OCI-LY7 (cell line): ENCODE results near the gene EML6. TPM values are rescaled to one million over a fixed set of nuclear protein-coding genes. Genes with fewer than 3 reads are reported as not detected.

ENCODE experiments used
- BruUV-seq: library from RNA; stranded (reverse); fragments of 400-500 nt; replicated peaks from 2 replicates; lab custom pipeline; 2021; lab: Mats Ljungman, UMichigan
- CTCF ChIA-PET: fragments of 300-600 bp; sonication (Branson Sonifier 250); formaldehyde crosslinking; loops from one replicate; lab custom pipeline; 2022; ENCODE audit warnings: antibody characterized with exemption; ENCODE audit not compliant: unreplicated experiment; lab: Charles Lee
- POLR2A ChIA-PET: fragments of 300-600 bp; sonication (Branson Sonifier 250); formaldehyde crosslinking; loops from one replicate; lab custom pipeline; 2022; ENCODE audit warnings: antibody characterized with exemption; lab: Charles Lee
- DNase-seq: peaks from one replicate; pipeline ENCODE4 v3.0.0-alpha.2; 2015; ENCODE audit warnings: low spot score
- H2AFZ ChIP-seq: fragments of 200-600 bp; sonication (generic), shearing (Covaris generic); 2 replicates; pipeline ENCODE4 v1.6.1; 2014; ENCODE audit warnings: mild to moderate bottlenecking, antibody characterized with exemption, low read length, moderate library complexity
- H3K27ac ChIP-seq: fragments of 200-600 bp; sonication (generic); 2 replicates; pipeline ENCODE4 v1.5.1; 2014; ENCODE audit warnings: mixed run types, low read depth, mild to moderate bottlenecking, moderate library complexity, low read length, inconsistent platforms; ENCODE audit not compliant: poor library complexity, severe bottlenecking
- H3K36me3 ChIP-seq: fragments of 200-600 bp; sonication (generic); 2 replicates; pipeline ENCODE4 v1.6.1; 2014; ENCODE audit warnings: mild to moderate bottlenecking, antibody characterized with exemption, low read length, moderate library complexity, mixed read lengths; ENCODE audit not compliant: insufficient read depth
- H3K4me1 ChIP-seq: fragments of 200-600 bp; sonication (generic); 2 replicates; pipeline ENCODE4 v1.5.1; 2014; ENCODE audit warnings: mild to moderate bottlenecking, low read length; ENCODE audit not compliant: insufficient read depth, poor library complexity, severe bottlenecking
- H3K4me2 ChIP-seq: fragments of 200-600 bp; sonication (generic); 2 replicates; pipeline ENCODE4 v1.6.1; 2014; ENCODE audit warnings: mild to moderate bottlenecking, low read length
- H3K4me3 ChIP-seq: fragments of 200-600 bp; sonication (generic); 2 replicates; pipeline ENCODE4 v1.5.1; 2014; ENCODE audit warnings: mild to moderate bottlenecking, low read depth, low read length; ENCODE audit not compliant: poor library complexity, severe bottlenecking
- H3K79me2 ChIP-seq: fragments of 200-600 bp; sonication (generic); 2 replicates; pipeline ENCODE4 v1.6.1; 2016; ENCODE audit warnings: low read depth, mild to moderate bottlenecking, low read length, moderate library complexity, mixed read lengths; ENCODE audit not compliant: insufficient read depth
- H3K9me2 ChIP-seq: fragments of 200-600 bp; sonication (generic); 2 replicates; pipeline ENCODE4 v1.6.1; 2016; ENCODE audit warnings: mild to moderate bottlenecking, low read length, mixed read lengths; ENCODE audit not compliant: insufficient read depth
- H3K9me3 ChIP-seq: fragments of 200-600 bp; sonication (generic); 2 replicates; pipeline ENCODE4 v1.6.1; 2014; ENCODE audit warnings: mild to moderate bottlenecking, mixed run types, low read length, mixed read lengths
- H4K20me1 ChIP-seq: fragments of 200-600 bp; sonication (generic); 2 replicates; pipeline ENCODE4 v1.6.1; 2014; ENCODE audit warnings: mild to moderate bottlenecking, antibody characterized with exemption, low read length, moderate library complexity, mixed read lengths; ENCODE audit not compliant: insufficient read depth
- CTCF ChIP-seq: fragments of 200-600 bp; sonication (generic); conservative IDR thresholded peaks from 2 replicates; pipeline ENCODE4 v1.5.1; 2014; ENCODE audit warnings: mild to moderate bottlenecking, antibody characterized with exemption, low read length, moderate library complexity, mixed read lengths
- EZH2phosphoT487 ChIP-seq: fragments of 200-600 bp; sonication (generic); IDR thresholded peaks from 2 replicates; pipeline ENCODE4 v1.6.1; 2018; ENCODE audit warnings: low read depth, borderline replicate concordance, mild to moderate bottlenecking, mixed run types, antibody characterized with exemption, low read length, moderate library complexity, mixed read lengths
- intact Hi-C: fragments of 100-400 bp; cut with micrococcal nuclease; formaldehyde crosslinking; loops from one replicate; pipeline ENCODE4 v1.10.0; 2022; ENCODE audit not compliant: unreplicated experiment
- total RNA-seq, 2 experiments: library from RNA; depleted of rRNA in 1 of 2; stranded (reverse); fragments of >200 nt in 1 of 2; shearing (Covaris generic) in 1 of 2; gene quantifications; 2 replicates each; pipeline ENCODE4 v1.2.3, GENCODE V29; 2014 to 2022

EML6 gene
- total RNA-seq, 2 experiments from 2014 or later: 310 to 367 TPM

GRCh38 chr2:54859416-54859815 lies 136.0 kb downstream of the EML6 start:
- no peak overlapping the region for H2AFZ ChIP-seq
- no peaks in the 10 kb centered on the region for H3K4me1 ChIP-seq
- TF ChIP-seq CTCF (no peak), EZH2phosphoT487 (no peak)
- no peak overlapping the region for H3K4me2 ChIP-seq
- ChIA-PET POLR2A (no interaction called here), CTCF (no interaction called here)
- H3K36me3 ChIP-seq: peaks cover 99% of the 10 kb centered on the region
- no TSS peak for BruUV-seq
- DNase-seq: no peak
- no peaks in the 10 kb centered on the region for H4K20me1 ChIP-seq
- intact Hi-C loops: no loop called here
- H3K9me2 ChIP-seq: no peaks in the 10 kb centered on the region
- no peaks in the 10 kb centered on the region for H3K79me2 ChIP-seq
- H3K27ac ChIP-seq: no peak overlapping the region
- no peak overlapping the region for H3K4me3 ChIP-seq
- H3K9me3 ChIP-seq: no peaks in the 10 kb centered on the region

- BruUV-seq: no TSS peak
- H3K4me2 ChIP-seq: no peak overlapping the region
- DNase-seq: no peak
Observed at GRCh38 chr2:54859997-54860701, 136.7 kb downstream of the EML6 start.

More at GRCh38 chr2:54859997-54860701, 136.7 kb downstream of the EML6 start:
- TF ChIP-seq CTCF (no peak), EZH2phosphoT487 (no peak)
- Histone ChIP-seq H3K79me2 (no peaks in the 10 kb centered on the region), H3K4me1 (no peaks in the 10 kb centered on the region), H2AFZ (no peak overlapping the region), H3K4me3 (no peak overlapping the region), H3K9me3 (no peaks in the 10 kb centered on the region), H3K9me2 (no peaks in the 10 kb centered on the region), H3K36me3 (peaks cover 99% of the 10 kb centered on the region), H3K27ac (no peak overlapping the region), H4K20me1 (no peaks in the 10 kb centered on the region)
- ChIA-PET CTCF (no interaction called here), POLR2A (interaction anchor here (0.6 to 1.0 kb wide), 3 partner anchors 9 to 52 kb away, joined by 3 to 6 read pairs (median 5); no protein-coding TSS in a partner anchor)
- intact Hi-C loops: no loop called here
